Neutrophil (primary cell): Measurements from ENCODE around the gene ADAMTSL1.
"Not testable (repeated sequence)": the region's sequence is repeated elsewhere in the genome, so short reads cannot be mapped to it uniquely, and the experiment has no call there.

Experiments used
- H3K27ac ChIP-seq: fragments of 200-600 bp; sonication (generic); 2 replicates; pipeline ENCODE4 v1.5.1; 2016; ENCODE audit warnings: mild to moderate bottlenecking, moderate library complexity
- H3K27me3 ChIP-seq: fragments of 200-600 bp; sonication (generic); 2 replicates; pipeline ENCODE4 v1.6.0; 2016; ENCODE audit warnings: mild to moderate bottlenecking
- H3K36me3 ChIP-seq: fragments of 200-600 bp; sonication (generic); 2 replicates; pipeline ENCODE4 v1.5.1; 2017
- H3K4me1 ChIP-seq, 2 experiments: fragments of 200-600 bp in 1 of 2; sonication (generic) in 1 of 2; 1 replicate in 1 of 2; 2 replicates in 1 of 2; pipeline versions ENCODE4 v1.5.1 to v1.6.1; 2013 to 2016; ENCODE audit warnings: low read depth in 1 of 2, low read length in 1 of 2, mild to moderate bottlenecking in 1 of 2, moderate library complexity in 1 of 2; ENCODE audit not compliant: control insufficient read depth in 1 of 2, insufficient read depth in 1 of 2
- H3K4me3 ChIP-seq, 2 experiments: fragments of 200-600 bp in 1 of 2; sonication (generic) in 1 of 2; 1 replicate in 1 of 2; 2 replicates in 1 of 2; pipeline ENCODE4 v1.5.1; 2013 to 2016; ENCODE audit warnings: low read depth in 1 of 2, low read length in 1 of 2, mild to moderate bottlenecking in 1 of 2, moderate library complexity in 1 of 2
- H3K9me3 ChIP-seq: fragments of 200-600 bp; sonication (generic); 2 replicates; pipeline ENCODE4 v1.5.1; 2016
- CTCF ChIP-seq: fragments of 200-600 bp; sonication (generic); IDR thresholded peaks from 2 replicates; pipeline ENCODE4 v1.5.1; 2016; ENCODE audit warnings: antibody characterized with exemption

Gene ADAMTSL1

GRCh38 chr9:18923671-18924430, 449.9 kb downstream of the ADAMTSL1 start:
- no peak for TF ChIP-seq CTCF
- no peaks in the 10 kb centered on the region for H3K36me3 ChIP-seq
- H3K27me3 ChIP-seq, result no peaks in the 10 kb centered on the region
- no peak overlapping the region for H3K27ac ChIP-seq
- no peaks in the 10 kb centered on the region for H3K9me3 ChIP-seq
- no peaks in the 10 kb centered on the region for H3K4me1 ChIP-seq
- no peak overlapping the region for H3K4me3 ChIP-seq

- H3K4me1 ChIP-seq, result no peaks in the 10 kb centered on the region
- TF ChIP-seq CTCF, result no peak
- H3K4me3 ChIP-seq, result no peak overlapping the region
- no peaks in the 10 kb centered on the region for H3K27me3 ChIP-seq
- H3K27ac ChIP-seq, result no peak overlapping the region
- no peaks in the 10 kb centered on the region for H3K36me3 ChIP-seq
- no peaks in the 10 kb centered on the region for H3K9me3 ChIP-seq
Observed at GRCh38 chr9:18925880-18926279, 451.9 kb downstream of the ADAMTSL1 start.

GRCh38 chr9:18926513-18926912, 452.6 kb downstream of the ADAMTSL1 start:
- no peaks in the 10 kb centered on the region for H3K9me3 ChIP-seq
- no peak overlapping the region for H3K27ac ChIP-seq
- no peaks in the 10 kb centered on the region for H3K27me3 ChIP-seq
- H3K4me3 ChIP-seq, result no peak overlapping the region
- H3K4me1 ChIP-seq, result no peaks in the 10 kb centered on the region
- TF ChIP-seq CTCF, result no peak
- H3K36me3 ChIP-seq, result no peaks in the 10 kb centered on the region

GRCh38 chr9:18928711-18929110, 454.8 kb downstream of the ADAMTSL1 start:
- Histone ChIP-seq H3K27me3 (no peaks in the 10 kb centered on the region), H3K4me3 (no peak overlapping the region), H3K27ac (no peak overlapping the region), H3K9me3 (no peaks in the 10 kb centered on the region), H3K4me1 (no peaks in the 10 kb centered on the region), H3K36me3 (no peaks in the 10 kb centered on the region)
- no peak for TF ChIP-seq CTCF

- not testable (repeated sequence) for H3K36me3 ChIP-seq, H3K9me3 ChIP-seq, H3K4me3 ChIP-seq, H3K27me3 ChIP-seq, H3K4me1 ChIP-seq, H3K27ac ChIP-seq
Observed at GRCh38 chr9:18930611-18931010, 456.7 kb downstream of the ADAMTSL1 start.

- Histone ChIP-seq H3K27ac (no peak overlapping the region), H3K4me3 (no peak overlapping the region), H3K27me3 (no peaks in the 10 kb centered on the region), H3K4me1 (no peaks in the 10 kb centered on the region), H3K36me3 (no peaks in the 10 kb centered on the region), H3K9me3 (no peaks in the 10 kb centered on the region)
- no peak for TF ChIP-seq CTCF
Observed at GRCh38 chr9:18935541-18935940, 461.6 kb downstream of the ADAMTSL1 start.
